Liver (tissue), 3 donors: ENCODE measurements around the gene RAB18.

Experiments
- ATF3 ChIP-seq: IDR thresholded peaks from 2 replicates; pipeline ENCODE4 v1.6.1; 2016; ENCODE audit warnings: antibody characterized with exemption
- CTCF ChIP-seq: fragments of 150-350 bp; IDR thresholded peaks from 2 replicates; pipeline ENCODE4 v1.5.1; 2017; ENCODE audit warnings: improper control_type of control experiment, low read depth, low read length; ENCODE audit not compliant: missing input control
- JUND ChIP-seq, 2 donors: IDR thresholded peaks; 2 replicates each; pipeline ENCODE4 v1.6.1; 2016; ENCODE audit warnings: antibody characterized with exemption in 2 of 2
- MAX ChIP-seq: IDR thresholded peaks from 2 replicates; pipeline ENCODE4 v1.6.1; 2016; ENCODE audit warnings: antibody characterized with exemption
- RAD21 ChIP-seq, 2 donors: IDR thresholded peaks; 2 replicates each; pipeline ENCODE4 v1.6.1; 2016; ENCODE audit warnings: antibody characterized with exemption in 2 of 2, mild to moderate bottlenecking in 2 of 2
- REST ChIP-seq: IDR thresholded peaks from 2 replicates; pipeline ENCODE4 v1.6.1; 2016; ENCODE audit warnings: antibody characterized with exemption, mild to moderate bottlenecking
- TAF1 ChIP-seq: conservative IDR thresholded peaks from 2 replicates; pipeline ENCODE4 v1.6.1; 2016; ENCODE audit warnings: antibody characterized with exemption, mild to moderate bottlenecking
- donor health status: healthy.
- donor health status: healthy.

GRCh38 chr10:27504007-27504807 is at the start of gene RAB18:
- TF ChIP-seq REST (peak; percentile 10), CTCF (no peak), RAD21 (IDR thresholded peaks at IDR 0.05) (peak; percentile 22 to 35), TAF1 (no peak), MAX (peak; percentile 98), ATF3 (no peak), JUND (IDR thresholded peaks at IDR 0.05) (no peak)
